H9 (cell line): ENCODE data around the gene RYR3. TPM values are rescaled to one million over a fixed set of nuclear protein-coding genes. Genes with fewer than 3 reads are reported as not detected.

Source experiments
- DNase-seq: peaks from one replicate; pipeline ENCODE4 v3.0.0-alpha.2; 2017
- H2AFZ ChIP-seq: one replicate; pipeline ENCODE4 v1.6.1; 2013; ENCODE audit warnings: mild to moderate bottlenecking, low read length, control low read depth, moderate library complexity
- H2AK5ac ChIP-seq: 2 replicates; pipeline ENCODE4 v1.6.1; 2013; ENCODE audit warnings: low read length, control low read depth, mixed read lengths; ENCODE audit not compliant: insufficient read length
- H2BK120ac ChIP-seq: one replicate; pipeline ENCODE4 v1.6.1; 2013; ENCODE audit warnings: low read depth, mild to moderate bottlenecking, low read length, control low read depth, inconsistent platforms; ENCODE audit not compliant: poor library complexity, severe bottlenecking
- H2BK12ac ChIP-seq: 2 replicates; pipeline ENCODE4 v1.6.1; 2013; ENCODE audit warnings: low read length, control low read depth, mixed read lengths, low read depth; ENCODE audit not compliant: insufficient read length
- H2BK15ac ChIP-seq: 2 replicates; pipeline ENCODE4 v1.6.1; 2013; ENCODE audit warnings: low read depth, low read length, control low read depth
- H2BK20ac ChIP-seq: one replicate; pipeline ENCODE4 v1.6.1; 2013; ENCODE audit warnings: low read depth, mild to moderate bottlenecking, low read length, control low read depth, inconsistent platforms; ENCODE audit not compliant: poor library complexity, severe bottlenecking
- H2BK5ac ChIP-seq: 2 replicates; pipeline ENCODE4 v1.6.1; 2013; ENCODE audit warnings: low read length, control low read depth, mixed read lengths; ENCODE audit not compliant: insufficient read length
- H3K14ac ChIP-seq: 2 replicates; pipeline ENCODE4 v1.6.1; 2013; ENCODE audit warnings: low read length, control low read depth; ENCODE audit not compliant: insufficient read depth
- H3K18ac ChIP-seq: 2 replicates; pipeline ENCODE4 v1.6.1; 2013; ENCODE audit warnings: low read depth, mild to moderate bottlenecking, mixed read lengths, low read length, control low read depth; ENCODE audit not compliant: insufficient read length
- H3K23ac ChIP-seq: 2 replicates; pipeline ENCODE4 v1.6.1; 2013; ENCODE audit warnings: low read length, control low read depth, mixed read lengths, low read depth; ENCODE audit not compliant: insufficient read length
- H3K23me2 ChIP-seq: 2 replicates; pipeline ENCODE4 v1.6.1; 2013; ENCODE audit warnings: low read depth, mild to moderate bottlenecking, mixed read lengths, low read length, control low read depth; ENCODE audit not compliant: insufficient read length, poor library complexity, severe bottlenecking
- H3K27ac ChIP-seq: 2 replicates; pipeline ENCODE4 v1.5.1; 2013; ENCODE audit warnings: low read length, control low read depth, mixed read lengths, low read depth; ENCODE audit not compliant: insufficient read length
- H3K27me3 ChIP-seq: 2 replicates; pipeline ENCODE4 v1.6.1; 2013; ENCODE audit warnings: low read length, control low read depth, inconsistent platforms; ENCODE audit not compliant: insufficient read depth
- H3K4ac ChIP-seq: 2 replicates; pipeline ENCODE4 v1.6.1; 2013; ENCODE audit warnings: low read depth, mild to moderate bottlenecking, control low read depth, inconsistent platforms, low read length, moderate library complexity
- H3K4me1 ChIP-seq: 2 replicates; pipeline ENCODE4 v1.6.1; 2013; ENCODE audit warnings: low read length, control low read depth, inconsistent platforms; ENCODE audit not compliant: insufficient read depth
- H3K4me2 ChIP-seq: 2 replicates; pipeline ENCODE4 v1.6.1; 2013; ENCODE audit warnings: low read length, control low read depth, mixed read lengths; ENCODE audit not compliant: insufficient read length, insufficient read depth
- H3K56ac ChIP-seq: 2 replicates; pipeline ENCODE4 v1.6.1; 2013; ENCODE audit warnings: low read depth, mild to moderate bottlenecking, mixed read lengths, low read length, control low read depth; ENCODE audit not compliant: insufficient read length
- H3K79me1 ChIP-seq: 2 replicates; pipeline ENCODE4 v1.6.1; 2013; ENCODE audit warnings: low read depth, mild to moderate bottlenecking, moderate library complexity, low read length, control low read depth, inconsistent platforms; ENCODE audit not compliant: insufficient read depth, poor library complexity, severe bottlenecking
- H3K79me2 ChIP-seq: 2 replicates; pipeline ENCODE4 v1.6.1; 2013; ENCODE audit warnings: low read length, control low read depth, inconsistent platforms; ENCODE audit not compliant: insufficient read depth
- H3K9ac ChIP-seq: 2 replicates; pipeline ENCODE4 v1.6.1; 2013; ENCODE audit warnings: low read length, control low read depth, mixed read lengths; ENCODE audit not compliant: insufficient read length; ENCODE audit errors: extremely low read depth
- H3K9me3 ChIP-seq: one replicate; pipeline ENCODE4 v1.6.1; 2013; ENCODE audit warnings: low read depth, low read length, inconsistent platforms; ENCODE audit not compliant: control insufficient read depth
- H3T11ph ChIP-seq: one replicate; pipeline ENCODE4 v1.6.1; 2013; ENCODE audit warnings: mild to moderate bottlenecking, low read length, control low read depth, inconsistent platforms
- H4K20me1 ChIP-seq: one replicate; pipeline ENCODE4 v1.6.1; 2013; ENCODE audit not compliant: control insufficient read depth, insufficient read length, insufficient read depth
- H4K5ac ChIP-seq: 2 replicates; pipeline ENCODE4 v1.6.1; 2013; ENCODE audit warnings: low read depth, mild to moderate bottlenecking, mixed read lengths, low read length, control low read depth; ENCODE audit not compliant: insufficient read length
- H4K8ac ChIP-seq: replicated peaks from 2 replicates; pipeline ENCODE4 v1.6.1; 2013; ENCODE audit warnings: low read length, control low read depth, mixed read lengths, low read depth; ENCODE audit not compliant: insufficient read length
- H4K91ac ChIP-seq: 2 replicates; pipeline ENCODE4 v1.6.1; 2013; ENCODE audit warnings: low read depth, mild to moderate bottlenecking, moderate library complexity, mixed read lengths, low read length, control low read depth; ENCODE audit not compliant: insufficient read length
- H3K27ac Mint-ChIP-seq, 3 experiments: 2 replicates in 2 of 3; 3 replicates in 1 of 3; pipeline ENCODE4 v1.8.0; 2020 to 2021; ENCODE audit warnings: mixed read lengths in 3 of 3, mild to moderate bottlenecking in 1 of 3, moderate library complexity in 1 of 3
- H3K27me3 Mint-ChIP-seq: 2 replicates; pipeline ENCODE4 v1.8.0; 2021; ENCODE audit warnings: low read depth, mild to moderate bottlenecking, moderate library complexity, mixed read lengths
- H3K36me3 Mint-ChIP-seq, 3 experiments: 2 replicates in 2 of 3; 3 replicates in 1 of 3; pipeline ENCODE4 v1.8.0; 2020 to 2021; ENCODE audit warnings: low read depth in 3 of 3, mixed read lengths in 3 of 3; ENCODE audit not compliant: insufficient read depth in 1 of 3
- H3K4me1 Mint-ChIP-seq, 2 experiments: 2 replicates each; pipeline ENCODE4 v1.8.0; 2020; ENCODE audit warnings: mixed read lengths in 2 of 2
- H3K4me3 Mint-ChIP-seq, 2 experiments: 2 replicates in 1 of 2; 3 replicates in 1 of 2; pipeline ENCODE4 v1.8.0; 2020 to 2021; ENCODE audit warnings: mild to moderate bottlenecking in 2 of 2, mixed read lengths in 2 of 2, moderate library complexity in 1 of 2
- H3K9me3 Mint-ChIP-seq, 2 experiments: 2 replicates in 1 of 2; 3 replicates in 1 of 2; pipeline ENCODE4 v1.8.0; 2020; ENCODE audit warnings: mild to moderate bottlenecking in 2 of 2, mixed read lengths in 2 of 2, moderate library complexity in 1 of 2
- WGBS: extraction: QIAGEN DNeasy Blood & Tissue Kit; methylation state at CpG from one replicate; pipeline ENCODE4 v1.1.7; 2013; ENCODE audit warnings: missing lambda C conversion rate, low lambda C conversion rate, mixed read lengths; ENCODE audit not compliant: insufficient read length; ENCODE audit errors: extremely low coverage; 5-methylcytosine and 5-hydroxymethylcytosine counted together
- total RNA-seq: library from RNA; stranded (reverse); gene quantifications from 2 replicates; pipeline ENCODE4 v1.2.1, GENCODE V29; 2021
- TF ChIP-seq, protein P1 (sequence below): fragments of 200-600 bp; sonication (generic); conservative IDR thresholded peaks from 3 replicates; pipeline ENCODE4 v1.8.0; 2021; ENCODE audit warnings: antibody characterized with exemption, mild to moderate bottlenecking

Gene RYR3
- total RNA-seq, 1 experiment from 2014 or later = 0.85 TPM

DNA sequence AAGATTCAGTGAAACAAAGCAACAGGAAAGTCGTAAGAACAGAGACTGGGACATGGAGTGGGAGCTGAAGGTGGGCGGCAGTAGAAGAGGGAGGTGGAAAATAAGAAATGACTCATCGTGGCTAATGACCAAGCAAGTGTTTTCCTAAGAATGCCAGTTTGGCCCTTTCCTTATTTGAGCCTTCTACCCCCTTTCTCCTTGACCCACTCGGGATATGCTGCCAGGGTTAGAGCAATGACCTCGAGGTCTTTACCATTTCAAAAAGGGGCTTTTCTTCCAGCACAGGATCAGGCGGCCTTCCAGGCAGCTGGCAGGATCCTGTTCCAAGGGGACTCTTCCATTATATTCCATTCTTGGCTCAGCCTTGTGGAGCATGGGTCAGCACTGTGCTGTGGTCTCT lies 241.1 kb downstream of the RYR3 start:
- H3K27me3 ChIP-seq = no peaks in the 10 kb centered on the region

More for the DNA sequence above, 241.1 kb downstream of the RYR3 start:
- no peak overlapping the region for H2BK15ac ChIP-seq
- H2BK5ac ChIP-seq = no peak overlapping the region
- peaks cover 0 to 2% of the 10 kb centered on the region in 2 experiments; a peak in 2 of 5 replicates for H3K9me3 Mint-ChIP-seq
- H2BK12ac ChIP-seq = no peak overlapping the region
- H3K18ac ChIP-seq = no peak overlapping the region
- no peak overlapping the region for H3K4me3 Mint-ChIP-seq
- no peak overlapping the region for H2AK5ac ChIP-seq
- DNase-seq = no peak
- H4K8ac ChIP-seq = no peak overlapping the region
- no peak overlapping the region for H3K56ac ChIP-seq
- no peak overlapping the region for H2BK20ac ChIP-seq
- no peaks in the 10 kb centered on the region for H3K23me2 ChIP-seq
- no peaks in the 10 kb centered on the region for H3K79me2 ChIP-seq
- no peak overlapping the region for H3K9ac ChIP-seq
- H3K27me3 Mint-ChIP-seq = no peaks in the 10 kb centered on the region; the same call in 1 of the 2 replicates
- peaks cover 14 to 16% of the 10 kb centered on the region in 2 experiments for H3K4me1 Mint-ChIP-seq
- no peak overlapping the region for H3K14ac ChIP-seq
- no peak overlapping the region for H3T11ph ChIP-seq
- H3K9me3 ChIP-seq = no peaks in the 10 kb centered on the region
- no peak overlapping the region for H4K91ac ChIP-seq
- no peak overlapping the region for H3K23ac ChIP-seq
- no CpG with 5 or more reads among the region's 6 CpGs for WGBS
- H3K27ac ChIP-seq = no peak overlapping the region
- no peak overlapping the region for H3K4me2 ChIP-seq
- H3K4me1 ChIP-seq = peaks cover 5% of the 10 kb centered on the region; the same call in 1 of the 2 replicates
- H2BK120ac ChIP-seq = no peak overlapping the region
- no peaks in the 10 kb centered on the region for H4K20me1 ChIP-seq
- H3K4ac ChIP-seq = no peak overlapping the region
- no peak overlapping the region for H3K27ac Mint-ChIP-seq
- H3K79me1 ChIP-seq = no peaks in the 10 kb centered on the region
- no peaks in the 10 kb centered on the region for H3K36me3 Mint-ChIP-seq
- TF ChIP-seq, protein P1, sequence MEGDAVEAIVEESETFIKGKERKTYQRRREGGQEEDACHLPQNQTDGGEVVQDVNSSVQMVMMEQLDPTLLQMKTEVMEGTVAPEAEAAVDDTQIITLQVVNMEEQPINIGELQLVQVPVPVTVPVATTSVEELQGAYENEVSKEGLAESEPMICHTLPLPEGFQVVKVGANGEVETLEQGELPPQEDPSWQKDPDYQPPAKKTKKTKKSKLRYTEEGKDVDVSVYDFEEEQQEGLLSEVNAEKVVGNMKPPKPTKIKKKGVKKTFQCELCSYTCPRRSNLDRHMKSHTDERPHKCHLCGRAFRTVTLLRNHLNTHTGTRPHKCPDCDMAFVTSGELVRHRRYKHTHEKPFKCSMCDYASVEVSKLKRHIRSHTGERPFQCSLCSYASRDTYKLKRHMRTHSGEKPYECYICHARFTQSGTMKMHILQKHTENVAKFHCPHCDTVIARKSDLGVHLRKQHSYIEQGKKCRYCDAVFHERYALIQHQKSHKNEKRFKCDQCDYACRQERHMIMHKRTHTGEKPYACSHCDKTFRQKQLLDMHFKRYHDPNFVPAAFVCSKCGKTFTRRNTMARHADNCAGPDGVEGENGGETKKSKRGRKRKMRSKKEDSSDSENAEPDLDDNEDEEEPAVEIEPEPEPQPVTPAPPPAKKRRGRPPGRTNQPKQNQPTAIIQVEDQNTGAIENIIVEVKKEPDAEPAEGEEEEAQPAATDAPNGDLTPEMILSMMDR = no peak
- no peak overlapping the region for H4K5ac ChIP-seq
- H2AFZ ChIP-seq = no peak overlapping the region
